Brain pericyte (primary cell): ENCODE measurements around the gene TSPOAP1.

Source experiments
- DNase-seq: peaks from one replicate; pipeline ENCODE4 v3.0.0-alpha.2; 2012; ENCODE audit warnings: low read depth, low spot score

TSPOAP1 gene, protein sequence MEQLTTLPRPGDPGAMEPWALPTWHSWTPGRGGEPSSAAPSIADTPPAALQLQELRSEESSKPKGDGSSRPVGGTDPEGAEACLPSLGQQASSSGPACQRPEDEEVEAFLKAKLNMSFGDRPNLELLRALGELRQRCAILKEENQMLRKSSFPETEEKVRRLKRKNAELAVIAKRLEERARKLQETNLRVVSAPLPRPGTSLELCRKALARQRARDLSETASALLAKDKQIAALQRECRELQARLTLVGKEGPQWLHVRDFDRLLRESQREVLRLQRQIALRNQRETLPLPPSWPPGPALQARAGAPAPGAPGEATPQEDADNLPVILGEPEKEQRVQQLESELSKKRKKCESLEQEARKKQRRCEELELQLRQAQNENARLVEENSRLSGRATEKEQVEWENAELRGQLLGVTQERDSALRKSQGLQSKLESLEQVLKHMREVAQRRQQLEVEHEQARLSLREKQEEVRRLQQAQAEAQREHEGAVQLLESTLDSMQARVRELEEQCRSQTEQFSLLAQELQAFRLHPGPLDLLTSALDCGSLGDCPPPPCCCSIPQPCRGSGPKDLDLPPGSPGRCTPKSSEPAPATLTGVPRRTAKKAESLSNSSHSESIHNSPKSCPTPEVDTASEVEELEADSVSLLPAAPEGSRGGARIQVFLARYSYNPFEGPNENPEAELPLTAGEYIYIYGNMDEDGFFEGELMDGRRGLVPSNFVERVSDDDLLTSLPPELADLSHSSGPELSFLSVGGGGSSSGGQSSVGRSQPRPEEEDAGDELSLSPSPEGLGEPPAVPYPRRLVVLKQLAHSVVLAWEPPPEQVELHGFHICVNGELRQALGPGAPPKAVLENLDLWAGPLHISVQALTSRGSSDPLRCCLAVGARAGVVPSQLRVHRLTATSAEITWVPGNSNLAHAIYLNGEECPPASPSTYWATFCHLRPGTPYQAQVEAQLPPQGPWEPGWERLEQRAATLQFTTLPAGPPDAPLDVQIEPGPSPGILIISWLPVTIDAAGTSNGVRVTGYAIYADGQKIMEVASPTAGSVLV (N-terminal part only)

DNA sequence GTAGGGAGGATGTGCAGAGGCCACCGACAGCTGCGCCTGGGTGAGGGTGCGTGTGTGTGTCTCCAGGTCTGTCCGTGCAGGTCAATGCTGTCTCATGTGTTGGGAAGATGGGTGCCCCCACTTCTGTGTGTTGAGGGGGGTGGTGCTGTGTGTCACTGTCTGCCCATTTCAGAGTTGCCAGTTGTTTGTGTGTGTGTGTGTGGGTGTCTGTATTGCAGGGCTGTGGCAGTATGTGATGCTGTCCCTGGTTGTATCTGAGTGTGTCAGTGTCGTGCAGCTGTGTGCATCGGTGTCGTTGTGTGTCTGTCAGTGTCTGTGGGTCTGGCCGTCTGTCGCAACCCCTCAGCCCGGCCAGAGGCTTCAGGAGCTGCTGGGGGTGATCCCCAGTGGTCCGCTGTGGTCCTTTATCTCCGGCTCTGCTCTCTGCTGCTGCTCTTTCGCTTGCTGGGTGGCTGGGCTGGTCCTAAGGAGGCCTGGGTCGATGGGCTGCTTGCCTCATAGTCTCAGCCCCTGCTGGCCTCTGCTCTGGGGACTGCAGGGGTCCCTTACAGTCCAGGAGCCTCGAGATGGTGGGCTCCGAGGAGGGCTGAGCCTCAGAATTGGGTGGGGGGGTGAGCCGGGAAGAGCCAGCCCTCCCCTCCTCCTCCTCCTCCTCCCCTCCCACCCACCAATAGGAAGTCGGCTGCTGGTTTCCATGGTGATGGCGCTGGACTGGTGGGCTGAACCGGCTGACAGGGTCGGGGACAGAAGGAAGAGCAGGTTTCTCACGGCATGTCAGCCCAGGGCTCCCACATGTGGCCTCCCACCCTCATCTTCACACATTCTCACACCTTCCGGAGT is at the start of gene TSPOAP1:
TSPOAP1 (minus strand) TSS at position 601 of the 840 bp plus-strand sequence. CDS start 875 bp downstream, outside the sequence.
- DNase-seq, result no peak

DNA sequence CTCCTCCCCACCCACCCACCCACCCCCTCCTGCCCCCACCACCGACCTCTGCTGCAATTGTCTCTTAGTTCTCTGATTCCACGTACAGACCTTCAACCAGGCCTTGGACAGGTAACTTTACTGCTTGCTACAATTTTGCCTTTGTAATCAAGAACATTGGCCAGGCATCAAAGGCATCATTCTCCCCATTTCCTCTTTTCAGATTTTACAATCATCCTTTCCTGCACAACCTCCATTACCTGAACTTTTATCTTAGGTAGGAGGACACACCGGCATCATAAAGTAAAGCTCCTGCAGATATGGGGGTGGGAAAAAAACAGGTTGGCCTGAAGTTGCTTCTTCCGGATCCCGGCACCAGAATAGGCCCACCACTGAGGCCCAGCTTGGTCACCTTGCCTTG is 49.1 kb upstream of the TSPOAP1 start:
- no peak for DNase-seq

DNA sequence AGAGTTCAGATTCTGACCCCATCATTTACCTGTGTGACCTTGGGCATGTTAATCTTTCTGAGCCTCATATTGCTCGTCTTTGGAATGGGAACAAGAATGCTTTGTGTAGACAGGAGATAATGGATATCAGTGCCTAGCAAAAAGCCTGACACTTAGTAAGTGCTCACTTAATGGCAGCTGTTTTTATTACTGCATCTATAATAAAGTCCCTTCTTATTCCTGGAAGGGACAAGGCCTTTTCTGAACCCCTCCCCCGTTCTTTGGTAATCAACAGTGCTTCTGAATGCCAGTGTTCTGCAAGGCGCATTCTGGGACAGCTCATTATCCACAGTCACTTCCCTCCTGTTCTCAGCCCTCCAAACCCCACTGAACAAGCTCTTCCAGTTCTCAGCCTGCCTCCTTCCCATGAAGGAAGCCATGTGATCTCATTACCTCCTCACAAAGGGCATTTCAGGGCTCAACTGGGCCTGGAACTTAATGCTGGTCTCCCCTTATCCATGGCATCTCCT is 48.6 kb upstream of the TSPOAP1 start:
- no peak for DNase-seq

DNA sequence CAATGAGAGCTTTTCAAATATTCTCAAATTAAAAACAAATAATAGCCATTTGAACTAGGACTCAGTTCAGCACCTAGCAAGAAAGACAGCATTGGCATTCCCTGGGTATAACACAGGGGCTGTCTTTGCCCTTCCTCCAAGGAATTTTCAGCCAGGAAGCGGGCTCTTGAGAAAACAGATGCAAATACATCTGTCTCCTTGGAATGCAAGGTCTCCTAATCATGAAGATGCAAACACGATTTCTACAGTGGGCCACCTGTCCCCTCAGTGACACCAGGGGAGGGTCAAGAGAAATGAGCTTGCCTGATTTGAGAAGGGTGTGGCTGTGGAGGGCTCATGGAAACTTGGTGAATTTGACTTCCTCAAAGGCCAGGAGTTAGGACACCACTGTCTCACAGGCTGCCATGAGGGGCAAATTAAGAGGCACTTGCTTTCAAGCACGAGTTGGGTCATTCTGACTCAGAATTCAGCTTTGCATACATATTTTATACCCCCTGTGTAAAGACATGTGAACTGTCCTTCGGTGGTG is 47.9 kb upstream of the TSPOAP1 start:
- DNase-seq, result no peak

DNA sequence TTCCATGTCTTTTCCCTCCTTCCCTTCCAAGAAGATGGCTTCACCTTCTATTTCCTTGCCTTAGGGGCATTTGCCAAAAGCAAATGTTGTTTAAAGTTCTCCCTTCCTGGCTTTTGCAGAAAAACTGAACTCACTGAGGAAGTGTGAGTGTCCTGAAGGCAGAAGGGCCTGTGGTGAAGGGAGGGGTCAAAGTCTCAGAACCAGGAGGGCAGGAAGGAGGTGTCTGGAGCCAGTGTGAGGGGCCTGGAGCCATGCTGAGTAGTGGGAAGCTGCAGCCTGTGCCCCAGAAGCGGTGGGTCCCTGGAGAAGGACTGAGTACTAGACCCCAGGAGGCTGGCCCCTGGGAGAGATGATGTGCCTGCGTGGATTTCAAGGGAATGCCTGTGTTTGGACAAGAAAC is 47.2 kb upstream of the TSPOAP1 start:
- no peak for DNase-seq

DNA sequence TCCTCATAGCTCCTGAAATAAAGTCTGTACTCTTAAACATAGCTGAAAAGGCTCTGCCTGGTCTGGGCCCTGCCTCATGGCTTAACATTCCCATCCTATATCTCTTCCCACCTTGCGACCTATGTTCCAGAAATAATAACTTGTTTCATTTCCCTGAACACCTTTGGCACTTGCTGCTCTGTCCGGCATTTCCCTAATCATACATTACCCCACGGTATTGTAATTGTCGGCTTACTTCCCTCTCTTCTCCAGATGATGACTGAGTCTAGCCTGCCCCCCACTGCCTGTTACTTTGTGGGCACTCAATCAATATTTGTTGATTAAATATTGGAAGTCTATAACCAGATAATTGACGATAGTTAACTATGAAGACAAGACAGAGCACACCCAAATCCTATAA is 46.7 kb upstream of the TSPOAP1 start:
- DNase-seq, result no peak

DNA sequence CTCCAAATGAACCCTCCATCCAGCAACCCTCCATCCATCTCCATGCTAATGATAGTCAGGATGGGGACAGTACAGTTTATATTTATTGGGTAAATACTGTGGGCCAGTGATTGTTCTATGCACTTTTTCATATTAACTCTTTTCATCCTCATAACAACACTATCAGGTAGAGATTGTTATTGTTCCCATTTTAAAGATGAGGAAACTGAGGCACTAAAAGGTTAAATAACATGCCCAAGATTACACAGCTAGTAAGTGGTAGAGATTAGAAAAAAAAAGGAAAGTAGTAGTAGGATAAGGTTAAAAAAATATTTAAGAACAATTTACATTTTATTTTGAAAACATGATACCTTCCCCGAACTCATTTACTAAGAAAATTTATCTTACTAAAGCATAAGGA is 45.3 kb upstream of the TSPOAP1 start:
- no peak for DNase-seq

DNA sequence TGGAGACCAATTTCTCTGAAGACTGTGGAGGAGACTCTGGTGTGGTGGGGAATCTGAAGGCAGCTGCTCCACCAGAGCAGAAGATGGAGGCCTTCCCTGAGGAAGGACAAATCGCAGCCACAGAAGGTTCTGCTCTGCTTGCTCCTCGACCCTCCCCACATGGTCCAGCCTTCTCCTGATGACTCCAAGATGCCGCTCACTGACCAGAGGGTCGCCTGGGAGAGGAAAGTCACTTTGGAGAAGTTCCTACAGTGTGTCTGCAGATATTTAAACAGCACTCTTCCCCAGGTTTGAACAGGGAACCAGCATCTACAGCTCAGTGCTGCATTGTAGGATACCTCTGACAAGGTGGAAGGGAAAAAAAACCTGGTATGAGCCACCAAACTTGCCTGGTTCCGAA is 44.4 kb upstream of the TSPOAP1 start:
- no peak for DNase-seq

DNA sequence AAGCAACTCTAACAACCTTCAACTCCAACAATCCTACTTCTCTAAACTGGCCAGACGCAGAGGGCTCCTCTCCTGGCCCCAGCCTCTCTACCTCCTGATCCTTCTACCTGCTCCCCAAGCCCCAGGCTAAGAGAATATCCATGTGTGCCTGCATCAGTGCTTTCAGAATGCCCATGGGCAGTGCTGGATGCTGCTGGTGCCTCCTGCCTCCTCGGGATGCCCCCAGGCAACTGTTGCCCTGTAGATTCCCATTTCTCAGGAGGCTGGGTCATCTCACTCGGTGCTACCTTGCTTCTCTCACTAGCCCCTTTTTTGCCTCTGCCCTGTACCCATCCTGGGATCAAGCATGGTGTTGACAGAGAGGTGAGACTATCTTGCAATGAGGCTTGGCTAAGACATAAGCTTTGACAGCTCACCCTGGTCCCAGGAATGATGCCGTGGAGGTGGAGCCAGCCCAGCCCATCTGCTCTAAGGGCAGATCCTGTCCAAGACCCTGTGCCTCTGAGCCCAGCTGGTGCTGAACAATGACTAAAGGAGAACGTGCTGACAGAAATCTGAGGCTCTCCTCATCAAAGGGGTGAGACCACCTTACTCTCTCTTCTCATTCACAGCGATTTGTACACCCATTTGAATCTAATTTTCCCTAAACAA is 42.8 kb upstream of the TSPOAP1 start:
- DNase-seq, result no peak

DNA sequence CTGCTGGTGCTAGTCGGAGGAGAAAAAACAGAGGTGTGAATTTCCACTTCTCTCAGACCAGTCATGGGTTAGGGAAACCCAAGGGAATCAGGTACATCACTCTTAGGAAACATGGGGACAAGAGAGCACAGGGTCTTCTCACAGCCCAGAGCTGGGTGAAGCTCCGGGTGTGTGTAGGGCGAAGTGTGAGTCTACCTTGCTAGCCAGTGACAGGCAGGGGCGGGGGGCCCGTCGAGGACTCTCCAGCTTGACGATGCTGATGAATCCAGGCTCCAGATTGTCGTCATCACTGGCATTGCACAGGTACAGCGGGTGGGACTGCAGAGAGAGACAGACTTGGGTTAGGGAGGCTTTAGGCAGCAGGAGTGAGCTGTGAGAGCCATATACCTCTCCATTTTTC is 42.1 kb upstream of the TSPOAP1 start:
- DNase-seq, result no peak

DNA sequence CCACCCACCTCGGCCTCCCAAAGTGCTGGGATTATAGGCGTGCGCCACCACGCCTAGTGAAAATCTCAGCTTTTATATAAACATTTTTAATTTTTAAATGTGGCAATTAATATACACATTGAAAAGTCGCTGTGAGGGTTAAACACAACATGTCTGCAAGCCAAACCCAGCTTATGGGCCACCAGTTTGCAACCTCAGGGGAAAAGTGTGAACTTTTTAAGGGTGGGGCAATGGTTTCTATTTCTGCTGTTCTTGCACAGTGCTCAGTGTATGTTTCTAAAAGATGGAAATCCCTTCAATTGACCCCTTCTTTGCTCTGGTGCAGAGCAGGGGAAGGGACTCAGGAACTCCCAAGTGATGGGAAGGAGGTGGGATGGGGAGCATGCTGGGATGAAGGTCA is 41.7 kb upstream of the TSPOAP1 start:
- no peak for DNase-seq

DNA sequence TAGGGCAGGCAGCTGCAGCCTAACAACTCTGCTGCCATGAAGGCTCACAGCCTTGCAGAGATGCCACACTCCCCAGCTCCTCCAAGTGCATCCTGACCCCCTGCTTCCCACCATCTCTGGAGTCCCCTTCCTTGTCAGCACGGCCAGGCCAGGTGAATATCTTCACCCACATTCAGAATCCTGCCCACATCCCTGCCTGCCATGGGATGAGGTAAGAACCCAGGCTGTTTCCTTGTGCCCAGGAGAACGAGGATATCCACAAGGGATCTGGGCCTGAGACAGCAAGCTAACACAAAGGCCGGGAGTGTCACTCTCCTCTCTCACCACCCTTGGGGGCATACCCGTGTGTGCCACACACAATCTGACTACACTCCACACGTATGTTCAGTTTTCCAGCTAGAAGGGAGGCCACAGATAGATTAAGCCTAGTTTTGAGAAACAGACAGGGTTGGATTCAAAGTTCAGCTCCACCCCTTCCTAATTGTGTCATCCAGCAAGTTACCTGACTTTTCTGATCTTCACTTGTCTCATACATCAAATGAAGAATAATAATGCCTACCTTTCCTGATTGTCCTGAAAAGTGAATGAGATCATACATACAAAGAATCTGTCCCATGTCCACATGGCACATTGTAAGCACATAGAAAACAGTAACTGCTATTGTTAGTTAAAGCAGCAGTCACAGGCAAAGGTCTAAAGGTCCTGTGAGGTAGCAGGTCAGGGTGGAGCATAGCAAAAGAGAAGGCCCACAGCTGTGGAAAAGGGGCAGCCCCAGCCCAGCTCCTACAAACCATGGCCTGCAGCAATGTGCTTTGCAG is 40.8 kb upstream of the TSPOAP1 start:
- no peak for DNase-seq

DNA sequence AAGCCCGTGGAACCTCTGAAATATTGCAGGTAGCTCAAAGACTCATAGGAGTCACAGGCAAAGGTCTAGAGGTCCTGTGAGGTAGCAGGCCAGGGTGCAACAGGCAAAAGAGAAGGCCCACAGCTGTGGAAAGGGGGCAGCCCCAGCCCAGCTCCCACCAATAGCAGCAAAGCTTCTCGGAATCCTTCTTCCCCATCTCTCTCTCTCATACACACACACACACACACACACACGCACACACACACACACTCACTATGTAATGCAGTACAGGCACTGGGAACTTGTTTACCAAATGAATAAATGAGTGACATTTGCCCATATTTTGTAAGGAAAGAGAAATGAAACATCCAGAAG is 40.2 kb upstream of the TSPOAP1 start:
- DNase-seq, result no peak

DNA sequence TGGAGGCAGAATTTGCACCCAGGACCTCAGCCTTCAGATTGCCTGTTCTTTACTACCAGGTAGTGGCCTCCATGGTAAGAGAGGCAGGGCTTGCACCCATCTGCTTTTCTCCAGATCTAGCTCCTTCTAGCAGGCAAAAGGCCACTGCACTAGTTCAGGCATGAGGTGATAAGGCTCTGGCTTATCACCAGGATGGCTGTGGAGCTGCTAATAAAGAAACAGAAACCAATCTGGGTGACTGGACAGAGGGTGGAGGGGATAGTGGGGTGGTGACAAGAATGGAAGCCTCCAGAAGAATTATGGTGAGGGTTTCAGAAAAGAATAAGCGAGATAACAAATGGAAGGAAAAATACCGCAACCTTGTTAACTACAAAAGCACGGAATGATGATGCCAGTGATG is 38.9 kb upstream of the TSPOAP1 start:
- no peak for DNase-seq

DNA sequence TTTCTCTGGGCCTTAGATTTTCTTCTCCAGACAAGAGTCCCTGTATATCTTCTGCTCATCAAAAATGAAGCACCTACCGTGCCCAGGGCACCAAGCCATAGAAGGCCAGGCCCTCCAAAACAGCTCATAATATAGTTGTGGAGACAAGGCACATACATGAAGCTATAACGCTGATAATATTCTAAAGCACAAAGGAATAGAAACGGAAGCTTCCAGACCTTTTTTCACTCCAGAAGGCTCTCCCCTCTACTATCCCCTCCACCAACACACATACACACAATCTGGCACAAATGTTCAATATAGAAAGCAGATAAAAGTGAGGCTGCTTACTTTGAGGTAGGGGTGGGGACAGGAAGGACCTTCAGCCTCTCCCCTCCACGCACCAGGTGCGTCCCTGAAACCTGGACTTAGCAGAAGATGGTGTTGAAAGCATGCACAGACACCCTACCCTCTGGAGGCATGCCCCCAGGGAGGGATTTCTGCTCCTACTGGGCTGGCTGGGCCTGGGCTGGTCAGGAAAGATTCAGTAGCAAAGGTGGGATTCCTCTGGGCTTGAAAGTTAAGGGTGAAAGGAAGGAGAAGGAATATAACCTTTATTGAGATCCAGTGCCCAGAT is 37.5 kb upstream of the TSPOAP1 start:
- no peak for DNase-seq

DNA sequence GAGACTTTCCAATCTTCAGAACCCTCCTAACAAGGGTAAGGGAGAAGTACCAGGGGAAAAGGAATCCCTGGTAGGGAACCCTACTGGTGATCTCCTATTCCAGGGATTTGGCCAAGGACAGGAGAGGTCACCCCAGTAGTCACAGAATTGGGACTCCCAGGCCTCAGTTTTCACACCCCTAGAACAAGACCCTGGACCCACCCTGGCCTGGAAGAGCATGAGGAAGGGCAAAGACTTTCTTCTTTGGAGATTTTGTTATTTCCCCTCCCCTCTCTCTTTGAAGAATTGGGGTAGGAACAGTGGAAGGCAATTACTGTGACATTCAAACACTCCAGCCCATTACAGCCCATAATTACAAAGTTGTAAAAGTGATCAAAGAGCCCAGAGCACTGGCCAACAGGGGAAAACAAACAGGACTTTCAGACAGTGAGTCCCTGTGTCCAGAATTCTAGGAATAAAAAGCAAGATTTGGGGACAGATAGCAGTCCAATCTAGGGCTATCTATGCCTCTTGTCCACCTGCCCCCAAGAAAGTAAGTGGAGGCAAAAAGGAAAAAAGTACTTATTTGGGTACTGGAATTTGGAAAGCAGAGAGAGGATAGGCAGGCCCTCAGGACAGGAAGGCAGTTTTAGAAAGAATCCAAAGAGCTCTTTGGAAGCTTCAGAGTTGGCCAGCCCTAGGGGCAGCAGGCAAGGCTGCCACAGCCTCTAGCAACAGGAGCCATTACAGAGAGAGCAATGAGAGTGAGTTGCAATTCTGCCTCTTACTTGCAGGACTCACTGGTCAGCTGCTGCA is 36.8 kb upstream of the TSPOAP1 start:
- DNase-seq, result no peak

DNA sequence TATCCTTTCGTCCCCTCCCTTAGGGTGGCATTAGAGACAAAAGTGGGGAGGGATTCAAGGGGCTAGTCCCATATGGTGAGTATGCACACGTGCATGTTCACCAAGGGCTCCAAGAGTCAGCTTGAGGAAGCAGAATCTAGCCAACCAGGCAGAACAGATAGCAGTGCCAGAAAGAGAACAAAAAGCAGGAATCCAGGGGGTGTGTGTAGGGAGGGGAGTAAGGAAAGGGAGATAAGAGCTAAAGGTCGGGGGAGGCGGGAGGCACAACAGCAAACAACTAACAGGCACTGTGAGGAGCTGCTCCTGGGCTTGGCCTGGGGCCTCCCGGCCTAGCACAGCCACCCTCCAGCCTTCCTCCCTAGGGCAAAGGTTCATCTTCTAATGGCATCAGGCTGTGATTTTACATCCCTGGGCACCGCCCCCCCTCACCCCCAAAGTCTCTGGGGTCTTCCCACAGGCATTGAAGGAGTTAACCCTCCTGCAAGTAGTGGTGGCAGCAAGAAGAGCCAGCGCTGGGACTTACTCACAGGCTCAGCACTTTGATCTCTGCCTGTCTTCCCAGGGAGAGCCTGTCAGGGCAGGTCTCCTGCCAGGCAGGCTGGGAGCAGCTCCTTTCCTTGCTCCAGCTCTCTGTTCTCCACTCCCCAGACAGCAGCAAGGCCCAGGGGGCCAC is 35.8 kb upstream of the TSPOAP1 start:
- DNase-seq, result no peak
